ACHN (cell line): ENCODE data around the gene HOXD9.

Source experiments
- DNase-seq: peaks from one replicate; pipeline ENCODE4 v3.0.0-alpha.2; 2015
- in situ Hi-C: cut with HindIII; loops from 2 replicates; pipeline ENCODE4 v1.10.0; 2017; ENCODE audit warnings: low sequenced_read_pairs, low pct_ligation_motif_present, low pct_unique_long_range_greater_than_20kb

Gene HOXD9

DNA sequence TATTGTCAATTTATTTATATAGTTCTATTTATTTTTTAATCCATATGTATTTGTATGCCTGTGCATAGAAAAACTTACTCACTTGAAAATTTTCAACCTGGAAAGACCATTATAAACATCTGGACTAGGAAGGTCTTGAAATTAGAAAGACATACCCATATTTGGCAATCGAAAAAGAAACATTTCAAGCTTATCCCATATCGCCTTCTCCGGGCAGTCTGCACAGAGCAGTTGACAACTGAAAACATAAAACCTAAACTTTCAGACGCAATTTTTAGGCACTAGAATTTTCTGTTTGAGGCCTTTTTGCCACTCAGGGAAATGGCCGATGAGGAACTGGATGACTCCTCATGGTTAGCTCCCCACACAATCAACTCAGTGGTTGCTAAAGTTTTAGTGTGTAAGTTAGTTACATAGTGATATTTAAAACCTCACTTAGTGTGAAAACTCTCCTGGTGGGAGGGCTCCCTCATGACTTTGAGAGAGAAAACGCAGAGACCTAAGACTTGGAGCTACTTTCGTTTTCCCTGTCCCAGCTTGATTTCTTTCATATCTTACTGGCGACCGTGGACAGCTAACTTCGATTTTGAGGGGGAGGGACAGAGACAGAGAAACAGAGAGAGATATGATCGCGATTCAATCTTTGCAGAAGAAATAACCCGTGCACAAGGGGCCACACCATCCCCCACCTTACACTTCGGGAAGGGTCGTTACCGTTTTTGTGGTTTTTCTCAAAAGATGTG, 26.1 kb upstream of the HOXD9 start:
- DNase-seq, result peak; percentile 63
- in situ Hi-C loops, result no loop called here

- in situ Hi-C loops, result no loop called here
- DNase-seq, result peak; percentile 91
Observed at GRCh38 chr2:176096986-176097819, 25.3 kb upstream of the HOXD9 start.

GRCh38 chr2:176097820-176098365, 24.6 kb upstream of the HOXD9 start:
- in situ Hi-C loops, result no loop called here

DNA sequence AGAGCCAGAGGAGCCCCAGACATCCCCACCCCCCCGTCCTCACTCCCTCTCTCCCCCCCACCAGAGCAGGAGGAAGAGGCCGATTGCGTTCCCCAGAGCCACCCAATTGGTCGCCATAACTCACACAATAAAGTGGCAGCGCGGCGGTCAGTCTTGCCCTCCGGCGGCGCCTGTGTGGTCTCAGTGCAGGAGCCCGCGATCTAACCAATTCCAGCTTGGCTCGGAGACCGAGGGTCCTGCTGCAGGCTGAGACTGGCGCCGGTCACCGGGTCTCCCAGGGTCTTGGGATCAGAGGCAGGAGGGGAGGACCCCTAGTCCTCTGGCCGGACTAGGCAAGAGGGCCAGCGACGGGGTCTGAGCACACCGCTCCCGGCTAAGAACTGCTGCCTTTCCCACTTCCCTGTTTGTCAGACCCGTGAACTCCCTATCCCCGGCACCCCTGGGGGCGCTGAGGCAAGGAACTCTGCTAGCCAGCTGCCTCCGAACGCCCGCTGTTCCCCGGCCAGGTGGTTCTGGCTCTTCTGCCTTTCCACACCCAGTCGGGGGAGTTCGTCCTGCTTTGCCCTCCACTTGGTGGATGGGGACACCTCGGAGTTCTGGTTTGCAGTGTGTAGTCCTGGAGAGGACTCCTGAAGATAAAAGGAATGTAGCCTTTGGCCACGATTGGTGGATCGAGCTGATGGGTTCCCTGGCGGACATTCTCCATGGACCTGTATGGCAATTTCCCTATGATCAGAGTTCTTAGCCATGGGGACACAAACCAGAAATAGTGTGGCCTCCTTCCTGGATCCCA, 24.0 kb upstream of the HOXD9 start:
- DNase-seq, result no peak
- in situ Hi-C loops, result no loop called here

More at GRCh38 chr2:176097820-176098365, 24.6 kb upstream of the HOXD9 start:
- no peak for DNase-seq

GRCh38 chr2:176099159-176099727, 23.3 kb upstream of the HOXD9 start:
- DNase-seq, result no peak
- in situ Hi-C loops, result no loop called here

DNA sequence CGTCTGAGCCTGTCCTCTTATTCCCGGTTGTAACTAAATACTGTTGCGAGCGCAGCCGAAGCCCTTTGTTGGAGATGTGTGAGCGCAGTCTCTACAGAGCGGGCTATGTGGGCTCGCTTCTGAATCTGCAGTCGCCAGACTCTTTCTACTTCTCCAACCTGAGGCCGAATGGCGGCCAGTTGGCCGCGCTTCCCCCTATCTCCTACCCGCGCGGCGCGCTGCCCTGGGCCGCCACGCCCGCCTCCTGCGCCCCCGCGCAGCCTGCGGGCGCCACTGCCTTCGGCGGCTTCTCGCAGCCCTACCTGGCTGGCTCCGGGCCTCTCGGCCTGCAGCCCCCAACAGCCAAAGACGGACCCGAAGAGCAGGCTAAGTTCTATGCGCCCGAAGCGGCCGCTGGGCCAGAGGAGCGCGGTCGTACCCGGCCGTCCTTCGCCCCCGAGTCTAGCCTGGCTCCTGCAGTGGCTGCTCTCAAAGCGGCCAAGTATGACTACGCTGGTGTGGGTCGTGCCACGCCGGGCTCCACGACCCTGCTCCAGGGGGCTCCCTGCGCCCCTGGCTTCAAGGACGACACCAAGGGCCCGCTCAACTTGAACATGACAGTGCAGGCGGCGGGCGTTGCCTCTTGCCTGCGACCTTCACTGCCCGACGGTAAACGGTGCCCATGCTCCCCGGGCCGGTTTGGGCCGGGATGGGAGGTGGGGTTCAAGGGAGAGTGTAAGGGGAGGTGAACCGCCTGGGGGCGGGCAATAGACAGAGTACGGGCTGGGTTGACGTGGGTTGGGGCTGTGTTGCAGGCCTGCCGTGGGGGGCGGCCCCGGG, 22.6 kb upstream of the HOXD9 start, which contains the start of gene HOXD12:
Gene HOXD12, plus strand, starts transcription at position 68 of the 819 bp plus-strand sequence. Its CDS starts 7 bp downstream, at position 75.
- no peak for DNase-seq

GRCh38 chr2:176100547-176101140, 21.9 kb upstream of the HOXD9 start:
- DNase-seq, result no peak
- in situ Hi-C loops, result no loop called here

More for the DNA sequence above, 22.6 kb upstream of the HOXD9 start, which contains the start of gene HOXD12:
- in situ Hi-C loops, result no loop called here

DNA sequence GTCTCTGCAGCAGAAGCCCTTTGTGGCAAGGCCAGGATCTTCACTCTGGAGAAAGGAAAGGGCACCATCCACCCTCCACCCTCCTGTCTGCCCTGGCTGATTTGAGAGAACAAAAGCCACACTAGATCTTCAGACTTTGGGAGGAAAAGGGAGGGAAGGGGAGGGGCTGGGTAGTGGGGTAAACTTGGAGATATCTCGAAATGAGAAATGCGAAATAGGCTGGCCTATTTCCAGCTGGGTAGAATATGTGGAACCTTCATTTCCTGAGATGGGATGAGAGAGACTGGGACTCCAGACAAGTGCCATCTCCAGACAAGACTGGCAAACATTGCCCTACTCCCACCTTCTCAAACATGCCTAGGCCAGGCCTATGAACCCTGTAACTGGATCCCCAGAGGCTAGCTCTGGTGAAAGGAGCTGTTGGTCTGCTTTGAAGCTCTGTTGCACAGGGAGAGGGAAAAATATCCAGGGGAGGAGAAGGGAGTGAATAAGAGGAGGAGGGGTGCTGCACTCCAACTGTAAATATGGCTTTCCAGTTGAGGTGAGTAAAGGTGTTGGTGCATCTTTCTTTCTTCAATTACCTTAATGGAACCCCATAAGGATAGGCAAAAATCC, 21.2 kb upstream of the HOXD9 start:
- in situ Hi-C loops, result no loop called here
- DNase-seq, result no peak

GRCh38 chr2:176101842-176102241, 20.7 kb upstream of the HOXD9 start:
- in situ Hi-C loops, result no loop called here
- no peak for DNase-seq

GRCh38 chr2:176102309-176102866, 20.1 kb upstream of the HOXD9 start:
- no peak for DNase-seq
- in situ Hi-C loops, result no loop called here

DNA sequence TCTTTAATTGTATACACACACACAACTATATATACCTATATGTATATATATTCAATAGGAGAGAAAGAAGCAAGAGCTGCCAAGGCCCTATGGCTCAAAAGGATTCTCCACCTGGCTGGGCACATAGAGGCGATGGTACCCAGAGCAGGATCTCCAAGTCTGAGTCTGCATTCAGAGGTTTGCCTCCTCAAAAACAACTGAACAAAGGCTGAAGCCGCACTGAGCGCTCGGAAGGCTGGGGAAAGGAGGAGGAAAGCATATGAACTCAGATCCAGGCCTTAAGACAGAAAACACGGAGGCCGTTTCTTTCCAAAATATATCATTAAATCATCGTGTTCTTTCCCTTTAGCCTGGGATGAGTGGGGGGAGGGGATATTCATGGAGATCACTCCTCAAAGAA, 19.3 kb upstream of the HOXD9 start:
- no peak for DNase-seq
- in situ Hi-C loops, result no loop called here

- in situ Hi-C loops, result no loop called here
- DNase-seq, result no peak
Observed at GRCh38 chr2:176103742-176104315, 18.7 kb upstream of the HOXD9 start.

DNA sequence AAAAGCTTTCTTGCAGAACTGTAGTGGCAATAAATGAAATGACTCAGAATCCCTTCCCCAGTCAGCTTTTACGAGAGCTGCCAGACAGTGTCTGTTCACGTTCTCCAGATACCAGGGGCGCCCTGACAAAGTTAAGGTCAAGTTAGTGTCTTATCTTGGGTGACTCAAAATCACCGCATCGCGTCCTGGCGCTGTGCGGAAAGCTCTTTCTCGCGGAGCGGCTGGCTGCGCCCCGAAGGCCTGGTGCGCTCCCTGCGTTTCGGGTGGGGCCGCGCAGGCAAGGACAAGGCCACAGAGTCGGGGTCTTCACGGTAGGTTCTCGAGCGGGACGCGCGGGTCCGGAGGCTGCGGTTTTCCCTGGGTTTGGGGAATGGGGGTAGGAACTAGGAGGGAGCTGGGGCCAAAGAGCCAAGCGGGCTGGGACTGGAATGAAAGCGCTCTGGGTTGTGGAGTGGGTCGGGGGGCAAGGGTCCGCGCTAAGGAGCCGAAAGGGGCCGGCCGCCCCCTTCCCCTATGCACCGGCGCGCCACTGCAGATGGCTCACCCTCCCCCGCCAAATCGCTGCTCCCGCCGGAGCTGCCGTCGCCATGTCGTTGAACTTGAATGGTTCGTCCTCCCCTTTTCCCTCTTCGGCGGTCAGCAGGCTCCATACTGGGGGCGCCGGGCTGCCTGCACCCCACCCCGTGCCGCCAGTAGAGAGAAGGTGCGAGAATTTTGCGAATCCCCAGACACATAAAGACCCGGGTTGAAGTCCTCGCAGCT, 18.0 kb upstream of the HOXD9 start:
- peak; percentile 93 for DNase-seq

DNA sequence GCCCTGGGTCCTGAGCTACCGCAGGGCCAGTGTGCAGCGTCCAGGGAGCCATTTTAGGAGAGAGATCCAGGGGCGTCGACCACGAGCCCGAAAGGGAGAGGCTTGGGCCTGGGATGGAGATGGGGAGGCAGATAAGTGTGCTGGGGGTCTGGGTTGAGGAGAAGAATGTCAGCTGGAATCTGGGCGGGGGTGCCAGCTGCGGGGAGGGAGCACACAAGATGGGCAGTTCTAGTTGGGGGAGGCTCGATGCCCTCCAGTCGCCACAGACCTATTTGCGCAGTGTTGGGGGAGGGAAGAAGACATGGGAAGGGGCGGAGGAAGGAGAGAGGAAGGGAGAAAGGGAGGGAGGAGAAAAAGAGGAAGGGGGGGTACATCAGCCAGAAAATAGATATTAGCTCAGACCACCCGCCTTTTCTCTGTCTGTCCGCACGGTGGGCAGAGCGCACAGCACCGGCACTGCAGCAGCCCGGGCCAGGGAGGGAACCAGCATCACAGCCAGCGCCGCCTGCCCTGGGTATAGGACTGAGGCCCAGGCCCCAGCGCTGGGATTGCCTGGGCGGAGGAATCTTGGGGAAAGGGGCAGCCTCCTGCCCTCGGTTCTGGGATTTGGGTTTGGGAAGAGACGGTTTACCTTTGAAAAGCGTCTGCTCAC, 17.3 kb upstream of the HOXD9 start:
- in situ Hi-C loops, result no loop called here
- DNase-seq, result no peak

More for the DNA sequence above, 18.0 kb upstream of the HOXD9 start:
- in situ Hi-C loops, result no loop called here
